Nephron (organoid): ENCODE results near the gene AVPR1A.

Experiments used
- H3K27ac Mint-ChIP-seq, 3 experiments: 2 replicates each; pipeline ENCODE4 v1.8.0; 2020; ENCODE audit warnings: mixed read lengths in 3 of 3, mild to moderate bottlenecking in 2 of 3, moderate library complexity in 1 of 3
- H3K27me3 Mint-ChIP-seq: 2 replicates; pipeline ENCODE4 v1.8.0; 2021; ENCODE audit warnings: low read depth, mild to moderate bottlenecking, moderate library complexity, mixed read lengths
- H3K36me3 Mint-ChIP-seq: 2 replicates; pipeline ENCODE4 v1.8.0; 2020; ENCODE audit warnings: low read depth, mixed read lengths
- H3K4me1 Mint-ChIP-seq: 2 replicates; pipeline ENCODE4 v1.8.0; 2020; ENCODE audit warnings: mixed read lengths
- H3K4me3 Mint-ChIP-seq, 3 experiments: 2 replicates each; pipeline ENCODE4 v1.8.0; 2020; ENCODE audit warnings: mild to moderate bottlenecking in 3 of 3, mixed read lengths in 3 of 3, moderate library complexity in 2 of 3
- H3K9me3 Mint-ChIP-seq: 2 replicates; pipeline ENCODE4 v1.8.0; 2020; ENCODE audit warnings: mixed read lengths
- CTCF ChIP-seq, 3 experiments: fragments of 200-600 bp; sonication (generic); IDR thresholded peaks; one replicate each; pipeline ENCODE4 v1.5.0; 2021; ENCODE audit warnings: antibody characterized with exemption in 3 of 3; ENCODE audit not compliant: unreplicated experiment in 3 of 3

The AVPR1A gene

GRCh38 chr12:63093084-63093483, 57.9 kb downstream of the AVPR1A start:
- H3K36me3 Mint-ChIP-seq, result no peaks in the 10 kb centered on the region
- no peak overlapping the region for H3K27ac Mint-ChIP-seq
- no peak overlapping the region for H3K4me3 Mint-ChIP-seq
- no peak for TF ChIP-seq CTCF (IDR thresholded peaks at IDR 0.05; ENCODE audit: unreplicated experiment in 3 of 3)
- H3K27me3 Mint-ChIP-seq, result no peaks in the 10 kb centered on the region
- no peaks in the 10 kb centered on the region for H3K9me3 Mint-ChIP-seq
- peaks cover 5% of the 10 kb centered on the region for H3K4me1 Mint-ChIP-seq
